ENCODE results near the gene PAF1. TPM values are rescaled to one million over a fixed set of nuclear protein-coding genes. Genes with fewer than 3 reads are reported as not detected.

Gene PAF1
- polyA plus RNA-seq, 1 donor (not counting 4 experiments of a cell fraction or from before 2014, with no cell fraction given): 39.4 TPM

DNA sequence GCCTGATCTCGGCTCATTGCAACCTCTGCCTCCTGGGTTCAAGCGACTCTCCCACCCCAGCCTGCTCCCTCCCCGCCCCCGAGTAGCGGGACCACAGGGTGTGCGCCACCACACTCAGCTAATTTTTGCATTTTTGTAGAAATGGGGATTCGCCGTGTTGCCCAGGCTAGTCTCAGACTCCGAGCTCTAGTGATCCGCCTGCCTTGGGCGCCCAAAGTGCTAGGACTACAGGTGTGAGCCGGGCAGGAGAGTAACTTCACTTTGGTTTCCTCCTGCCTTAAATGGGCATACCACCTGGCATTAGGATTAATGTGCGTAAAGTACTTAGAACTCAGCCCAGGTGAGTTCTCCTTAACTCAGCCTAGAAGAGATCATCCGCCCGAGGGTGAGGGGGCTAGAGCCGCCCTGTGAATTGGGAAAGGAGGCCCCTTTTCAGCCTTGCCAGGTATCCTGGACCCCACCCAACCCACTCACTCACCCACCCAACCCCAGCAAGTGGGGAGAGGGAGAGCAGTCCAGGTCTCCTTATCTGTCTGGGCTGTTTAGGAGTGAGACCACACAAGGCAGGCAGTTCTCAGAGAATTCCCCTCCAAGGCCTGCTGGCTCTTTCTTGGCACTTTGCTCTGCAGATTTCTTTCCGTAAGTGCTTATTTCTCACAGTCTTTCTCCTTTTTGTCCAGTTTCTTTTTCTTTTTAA, 14.5 kb upstream of the PAF1 start:
- TF ChIP-seq, protein P1, sequence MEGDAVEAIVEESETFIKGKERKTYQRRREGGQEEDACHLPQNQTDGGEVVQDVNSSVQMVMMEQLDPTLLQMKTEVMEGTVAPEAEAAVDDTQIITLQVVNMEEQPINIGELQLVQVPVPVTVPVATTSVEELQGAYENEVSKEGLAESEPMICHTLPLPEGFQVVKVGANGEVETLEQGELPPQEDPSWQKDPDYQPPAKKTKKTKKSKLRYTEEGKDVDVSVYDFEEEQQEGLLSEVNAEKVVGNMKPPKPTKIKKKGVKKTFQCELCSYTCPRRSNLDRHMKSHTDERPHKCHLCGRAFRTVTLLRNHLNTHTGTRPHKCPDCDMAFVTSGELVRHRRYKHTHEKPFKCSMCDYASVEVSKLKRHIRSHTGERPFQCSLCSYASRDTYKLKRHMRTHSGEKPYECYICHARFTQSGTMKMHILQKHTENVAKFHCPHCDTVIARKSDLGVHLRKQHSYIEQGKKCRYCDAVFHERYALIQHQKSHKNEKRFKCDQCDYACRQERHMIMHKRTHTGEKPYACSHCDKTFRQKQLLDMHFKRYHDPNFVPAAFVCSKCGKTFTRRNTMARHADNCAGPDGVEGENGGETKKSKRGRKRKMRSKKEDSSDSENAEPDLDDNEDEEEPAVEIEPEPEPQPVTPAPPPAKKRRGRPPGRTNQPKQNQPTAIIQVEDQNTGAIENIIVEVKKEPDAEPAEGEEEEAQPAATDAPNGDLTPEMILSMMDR (optimal IDR thresholded peaks at IDR 0.05 in 1 of 3, IDR thresholded peaks at IDR 0.05 in 1 of 3, conservative IDR thresholded peaks at IDR 0.05 in 1 of 3; ENCODE audit: extremely low read depth in 1 of 3, insufficient read depth in 2 of 3, low read length in 3 of 3): no peak
- no peak for TF ChIP-seq EZH2 (IDR thresholded peaks at IDR 0.05; ENCODE audit: low read length)
- FAIRE-seq (no peak), DNase-seq (ENCODE audit: low read depth, low spot score) (no peak)
- peak overlapping the region; percentile 83 for H3K27ac ChIP-seq (ENCODE audit: control insufficient read depth, insufficient read depth, low read length)
- H2AFZ ChIP-seq (ENCODE audit: control insufficient read depth, low read length): no peak overlapping the region
- no peak overlapping the region for H3K4me3 ChIP-seq (ENCODE audit: control insufficient read depth in 2 of 3, extremely low read depth in 1 of 3, insufficient read depth in 2 of 3, low read depth in 1 of 3, low read length in 3 of 3)
- dilution Hi-C loops (cut with MboI; ENCODE audit: extremely low pct_ligation_motif_present, low sequenced_read_pairs): no loop called here
- H4K20me1 ChIP-seq (ENCODE audit: control insufficient read depth, extremely low read depth, insufficient read depth, low read length): peaks cover 4% of the 10 kb centered on the region
- H3K36me3 ChIP-seq (ENCODE audit: control insufficient read depth in 2 of 2, extremely low read depth in 1 of 2, insufficient read depth in 2 of 2, low read length in 2 of 2): peaks cover 6 to 14% of the 10 kb centered on the region in 2 experiments
- H3K79me2 ChIP-seq (ENCODE audit: control insufficient read depth, insufficient read depth, low read length): peaks cover 23% of the 10 kb centered on the region
- no peak overlapping the region for H3K4me2 ChIP-seq (ENCODE audit: control insufficient read depth, extremely low read depth, insufficient read depth, low read depth, low read length)
- H3K4me1 ChIP-seq (ENCODE audit: control insufficient read depth, extremely low read depth, insufficient read depth, low read length): peaks cover 36% of the 10 kb centered on the region
- no peaks in the 10 kb centered on the region for H3K9me3 ChIP-seq (ENCODE audit: control insufficient read depth, low read depth, low read length)
- H3K9ac ChIP-seq (ENCODE audit: control insufficient read depth, extremely low read depth, insufficient read depth, low read length): peak overlapping the region; percentile 93
- no peaks in the 10 kb centered on the region for H3K9me1 ChIP-seq (ENCODE audit: control insufficient read depth, extremely low read depth, insufficient read depth, low read length)
- H3K27me3 ChIP-seq (ENCODE audit: control insufficient read depth, extremely low read depth, insufficient read depth, low read length): no peaks in the 10 kb centered on the region

DNA sequence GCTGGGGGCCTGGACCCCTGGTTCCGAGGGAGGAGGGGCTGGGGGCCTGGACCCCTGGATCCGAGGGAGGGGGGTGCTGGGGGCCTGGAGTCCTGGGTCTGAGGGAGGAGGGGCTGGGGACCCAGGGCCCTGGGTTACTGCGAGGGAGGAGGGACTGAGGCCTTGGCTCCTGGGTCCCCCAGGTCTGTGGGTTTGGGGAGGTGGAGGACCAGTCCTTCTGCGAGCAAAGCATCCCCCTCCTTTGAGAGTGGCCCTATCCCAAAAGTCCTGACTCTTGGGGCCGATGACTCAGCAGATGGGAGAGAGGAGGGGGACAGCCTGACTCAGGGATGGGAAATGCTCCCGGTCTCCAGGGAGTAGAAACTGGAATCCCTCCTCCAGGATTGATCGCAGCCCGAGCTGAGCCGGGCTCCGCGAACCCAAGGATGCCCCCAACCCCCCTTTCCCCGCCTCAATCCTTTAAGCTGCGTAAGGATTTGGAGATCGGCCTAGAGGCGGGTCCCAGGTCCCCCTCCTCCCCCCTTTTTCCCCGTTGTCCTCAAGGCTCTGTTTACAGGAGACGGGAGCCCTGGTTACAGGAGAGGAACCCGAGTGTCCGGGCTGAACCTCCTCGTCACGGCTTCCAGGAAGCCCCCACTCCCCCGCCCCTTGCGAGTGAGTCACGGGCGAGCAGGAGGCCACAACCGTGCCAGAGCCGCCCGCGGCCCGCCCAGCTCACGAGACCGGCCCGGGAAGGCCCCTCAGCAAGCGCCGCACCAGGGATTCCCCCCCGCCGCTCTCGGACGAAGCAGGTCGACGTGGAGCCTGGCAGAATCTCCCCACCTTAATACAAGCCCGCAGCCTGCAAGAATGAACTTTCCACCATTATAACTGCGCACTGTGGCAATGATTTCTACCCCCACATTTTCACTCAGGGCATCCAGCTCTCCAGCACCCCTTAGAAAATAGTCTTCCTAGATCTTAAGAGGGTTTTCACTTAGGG, 12.7 kb upstream of the PAF1 start:
- Histone ChIP-seq H3K4me3 (ENCODE audit: control insufficient read depth in 2 of 3, extremely low read depth in 1 of 3, insufficient read depth in 2 of 3, low read depth in 1 of 3, low read length in 3 of 3) (peak overlapping the region; percentile 35 to 63 (median 63)), H3K9me3 (ENCODE audit: control insufficient read depth, low read depth, low read length) (no peaks in the 10 kb centered on the region), H3K4me2 (ENCODE audit: control insufficient read depth, extremely low read depth, insufficient read depth, low read depth, low read length) (peak overlapping the region; percentile 86), H3K27me3 (ENCODE audit: control insufficient read depth, extremely low read depth, insufficient read depth, low read length) (no peaks in the 10 kb centered on the region), H3K4me1 (ENCODE audit: control insufficient read depth, extremely low read depth, insufficient read depth, low read length) (peaks cover 38% of the 10 kb centered on the region), H4K20me1 (ENCODE audit: control insufficient read depth, extremely low read depth, insufficient read depth, low read length) (peaks cover 4% of the 10 kb centered on the region), H3K36me3 (ENCODE audit: control insufficient read depth in 2 of 2, extremely low read depth in 1 of 2, insufficient read depth in 2 of 2, low read length in 2 of 2) (peaks cover 6 to 13% of the 10 kb centered on the region in 2 experiments), H2AFZ (ENCODE audit: control insufficient read depth, low read length) (no peak overlapping the region), H3K9me1 (ENCODE audit: control insufficient read depth, extremely low read depth, insufficient read depth, low read length) (no peaks in the 10 kb centered on the region), H3K79me2 (ENCODE audit: control insufficient read depth, insufficient read depth, low read length) (peaks cover 20% of the 10 kb centered on the region), H3K9ac (ENCODE audit: control insufficient read depth, extremely low read depth, insufficient read depth, low read length) (peak overlapping the region; percentile 92), H3K27ac (ENCODE audit: control insufficient read depth, insufficient read depth, low read length) (peak overlapping the region; percentile 98)
- dilution Hi-C loops (cut with MboI; ENCODE audit: extremely low pct_ligation_motif_present, low sequenced_read_pairs): no loop called here
- DNase-seq (ENCODE audit: low read depth, low spot score): no peak
- TF ChIP-seq EZH2 (IDR thresholded peaks at IDR 0.05; ENCODE audit: low read length): no peak
- TF ChIP-seq, protein P1 (optimal IDR thresholded peaks at IDR 0.05 in 1 of 3, IDR thresholded peaks at IDR 0.05 in 1 of 3, conservative IDR thresholded peaks at IDR 0.05 in 1 of 3; ENCODE audit: extremely low read depth in 1 of 3, insufficient read depth in 2 of 3, low read length in 3 of 3): no peak
- FAIRE-seq: no peak

Data from keratinocyte (primary cell).